IMR-90 (cell line): Measurements from ENCODE around the gene TMEM26.

Source experiments
- BHLHE40 ChIP-seq: fragments of 150-350 bp; IDR thresholded peaks from 2 replicates; pipeline ENCODE4 v1.6.1; 2016; ENCODE audit warnings: mild to moderate bottlenecking, low read depth, low read length
- CTCF ChIP-seq: conservative IDR thresholded peaks from 2 replicates; pipeline ENCODE4 v1.5.1; 2012; ENCODE audit warnings: mild to moderate bottlenecking, low read depth, low read length, improper control_type of control experiment
- ELK1 ChIP-seq: fragments of 150-350 bp; IDR thresholded peaks from 2 replicates; pipeline ENCODE4 v1.6.1; 2016; ENCODE audit warnings: low read depth, mild to moderate bottlenecking, low read length, moderate library complexity, borderline replicate concordance
- MXI1 ChIP-seq: IDR thresholded peaks from 2 replicates; pipeline ENCODE4 v1.6.1; 2012; ENCODE audit warnings: low read depth, mild to moderate bottlenecking, low read length, moderate library complexity, borderline replicate concordance
- POLR2A ChIP-seq: IDR thresholded peaks from 2 replicates; pipeline ENCODE4 v1.6.1; 2012; ENCODE audit warnings: mild to moderate bottlenecking, low read depth, low read length
- RAD21 ChIP-seq: IDR thresholded peaks from 2 replicates; pipeline ENCODE4 v1.6.1; 2012; ENCODE audit warnings: low read length, improper control_type of control experiment
- RFX5 ChIP-seq: IDR thresholded peaks from 2 replicates; pipeline ENCODE4 v1.8.0; 2012; ENCODE audit warnings: low read depth, mild to moderate bottlenecking, low read length, moderate library complexity
- SMC3 ChIP-seq: fragments of 150-350 bp; IDR thresholded peaks from 2 replicates; pipeline ENCODE4 v1.6.1; 2016; ENCODE audit warnings: low read depth, mild to moderate bottlenecking, antibody characterized with exemption, low read length, moderate library complexity

- TF ChIP-seq RAD21 = no peak
- no peak for TF ChIP-seq CTCF
- no peak for TF ChIP-seq POLR2A
- TF ChIP-seq RFX5 = no peak
- no peak for TF ChIP-seq SMC3
- no peak for TF ChIP-seq ELK1
- no peak for TF ChIP-seq MXI1
- TF ChIP-seq BHLHE40 = no peak
Measured at GRCh38 chr10:61415824-61416223, 37.4 kb downstream of the TMEM26 start.
